B cell (primary cell): ENCODE data around the gene MAP3K12. TPM values are rescaled to one million over a fixed set of nuclear protein-coding genes. Genes with fewer than 3 reads are reported as not detected.

Experiments
- ATAC-seq: fragments of 200-7000 bp; cut with Tn5 transposase; one replicate; pipeline ENCODE4 v1.10.0; 2021; ENCODE audit warnings: low read depth, mild to moderate bottlenecking, moderate number of reproducible peaks, moderate library complexity
- CTCF ChIA-PET: fragments of 350-600 bp; sonication (Branson Sonifier 250); formaldehyde crosslinking; loops from one replicate; lab custom pipeline; 2021; ENCODE audit warnings: antibody characterized with exemption, inconsistent platforms; lab: Charles Lee
- POLR2A ChIA-PET: fragments of 350-600 bp; sonication (Branson Sonifier 250); formaldehyde crosslinking; loops from one replicate; lab custom pipeline; 2021; ENCODE audit warnings: antibody characterized with exemption; lab: Charles Lee
- DNase-seq: peaks from one replicate; pipeline ENCODE4 v3.0.0; 2013
- H2AFZ ChIP-seq: 2 replicates; pipeline ENCODE4 v1.6.1; 2012; ENCODE audit warnings: mild to moderate bottlenecking, low read depth, low read length; ENCODE audit not compliant: insufficient read depth, poor library complexity, severe bottlenecking
- H3K27ac ChIP-seq, 2 donors: 1 replicate in 1 of 2; 2 replicates in 1 of 2; pipeline ENCODE4 v1.5.1; 2012 to 2013; ENCODE audit warnings: low read length in 2 of 2, mild to moderate bottlenecking in 2 of 2, moderate library complexity in 1 of 2
- H3K27me3 ChIP-seq, 4 experiments: fragments of 200-600 bp in 1 of 4; sonication (generic) in 1 of 4; replicated peaks in 1 of 4; 1 replicate in 2 of 4; 2 replicates in 2 of 4; pipeline versions ENCODE4 v1.6.1 to v1.7.0; 2013 to 2016; ENCODE audit warnings: low read length in 3 of 4, mild to moderate bottlenecking in 2 of 4, mixed read lengths in 1 of 4, moderate library complexity in 1 of 4; ENCODE audit not compliant: insufficient read depth in 4 of 4, control insufficient read depth in 3 of 4; ENCODE audit errors: control extremely low read depth in 1 of 4
- H3K36me3 ChIP-seq, 2 experiments: replicated peaks in 1 of 2; 1 replicate in 1 of 2; 2 replicates in 1 of 2; pipeline versions ENCODE4 v1.6.1 to v1.7.1; 2013; ENCODE audit warnings: low read length in 1 of 2; ENCODE audit not compliant: insufficient read depth in 2 of 2, control insufficient read depth in 1 of 2; ENCODE audit errors: control extremely low read depth in 1 of 2, extremely low read depth in 1 of 2
- H3K4me1 ChIP-seq, 2 donors: fragments of 200-600 bp in 1 of 2; sonication (generic) in 1 of 2; 1 replicate in 1 of 2; 2 replicates in 1 of 2; pipeline versions ENCODE4 v1.5.1 to v1.6.1; 2013 to 2017; ENCODE audit warnings: low read length in 2 of 2; ENCODE audit not compliant: control insufficient read depth in 2 of 2, insufficient read depth in 2 of 2
- H3K4me2 ChIP-seq: replicated peaks from 2 replicates; pipeline ENCODE3; 2012; ENCODE audit warnings: mild to moderate bottlenecking, low read depth, low read length; ENCODE audit not compliant: poor library complexity, severe bottlenecking
- H3K4me3 ChIP-seq, 5 experiments: fragments of 200-600 bp in 1 of 5; sonication (generic) in 1 of 5; 1 replicate in 3 of 5; 2 replicates in 2 of 5; pipeline versions ENCODE4 v1.5.1 to v1.7.0; 2011 to 2016; ENCODE audit warnings: low read length in 4 of 5, mild to moderate bottlenecking in 4 of 5, low read depth in 2 of 5, control low read depth in 1 of 5, moderate library complexity in 1 of 5; ENCODE audit not compliant: insufficient read depth in 1 of 5; ENCODE audit errors: control extremely low read depth in 1 of 5, extremely low read depth in 1 of 5
- H3K79me2 ChIP-seq: fragments of 200-600 bp; sonication (generic); one replicate; pipeline ENCODE4 v1.6.0; 2016; ENCODE audit warnings: low read length; ENCODE audit not compliant: control insufficient read depth, insufficient read depth
- H3K9ac ChIP-seq: fragments of 200-600 bp; sonication (generic); 2 replicates; pipeline ENCODE4 v1.6.1; 2017; ENCODE audit warnings: mild to moderate bottlenecking, low read length, moderate library complexity
- H3K9me3 ChIP-seq, 3 donors: one replicate each; pipeline versions ENCODE4 v1.6.1 to v1.7.1; 2013; ENCODE audit warnings: low read length in 2 of 3; ENCODE audit not compliant: control insufficient read depth in 2 of 3, insufficient read depth in 1 of 3; ENCODE audit errors: control extremely low read depth in 1 of 3
- H4K20me1 ChIP-seq: 2 replicates; pipeline ENCODE4 v1.6.0; 2012; ENCODE audit warnings: mild to moderate bottlenecking, low read length; ENCODE audit not compliant: insufficient read depth, control insufficient read depth, poor library complexity, severe bottlenecking
- H3K27ac Mint-ChIP-seq: one replicate; pipeline ENCODE4 v1.8.0; 2021; ENCODE audit warnings: mixed read lengths
- H3K27me3 Mint-ChIP-seq: one replicate; pipeline ENCODE4 v1.8.0; 2021; ENCODE audit warnings: mixed read lengths
- H3K4me1 Mint-ChIP-seq: one replicate; pipeline ENCODE4 v1.8.0; 2021; ENCODE audit warnings: mixed read lengths
- H3K4me3 Mint-ChIP-seq: one replicate; pipeline ENCODE4 v1.8.0; 2021; ENCODE audit warnings: mixed read lengths
- H3K9me3 Mint-ChIP-seq: one replicate; pipeline ENCODE4 v1.8.0; 2022; ENCODE audit warnings: mixed read lengths; ENCODE audit not compliant: insufficient read depth
- CTCF ChIP-seq: fragments of 200-600 bp; IDR thresholded peaks from one replicate; pipeline ENCODE4 v1.8.0; 2022; ENCODE audit warnings: antibody characterized with exemption, mild to moderate bottlenecking
- EZH2 ChIP-seq: IDR thresholded peaks from 2 replicates; pipeline ENCODE4 v1.6.1; 2012; ENCODE audit warnings: borderline replicate concordance, low read depth, mild to moderate bottlenecking, moderate library complexity, low read length; ENCODE audit not compliant: insufficient read depth, poor library complexity, severe bottlenecking
- WGBS: methylation state at CpG from one replicate; pipeline ENCODE4 v1.1.5; 2013; ENCODE audit warnings: missing lambda C conversion rate; ENCODE audit not compliant: insufficient coverage; 5-methylcytosine and 5-hydroxymethylcytosine counted together
- intact Hi-C: fragments of 100-400 bp; cut with micrococcal nuclease; formaldehyde crosslinking; loops from one replicate; pipeline ENCODE4 v1.10.0; 2022
- polyA plus RNA-seq: library from polyadenylated mRNA; depleted of rRNA; stranded (reverse); fragments of >200 nt; gene quantifications from 2 replicates; pipeline ENCODE4 v1.2.3, GENCODE V29; 2012
- total RNA-seq, 2 donors: library from RNA; stranded (reverse); fragments of 120-200 nt in 1 of 2; gene quantifications; 1 replicate in 1 of 2; 2 replicates in 1 of 2; pipeline versions ENCODE4 v1.2.3 to v1.2.4, GENCODE V29; 2013 to 2022

The MAP3K12 gene
- total and polyA plus RNA-seq, 2 donors (not counting 1 experiment from before 2014, with no cell fraction given): 15.0 to 17.0 TPM

DNA sequence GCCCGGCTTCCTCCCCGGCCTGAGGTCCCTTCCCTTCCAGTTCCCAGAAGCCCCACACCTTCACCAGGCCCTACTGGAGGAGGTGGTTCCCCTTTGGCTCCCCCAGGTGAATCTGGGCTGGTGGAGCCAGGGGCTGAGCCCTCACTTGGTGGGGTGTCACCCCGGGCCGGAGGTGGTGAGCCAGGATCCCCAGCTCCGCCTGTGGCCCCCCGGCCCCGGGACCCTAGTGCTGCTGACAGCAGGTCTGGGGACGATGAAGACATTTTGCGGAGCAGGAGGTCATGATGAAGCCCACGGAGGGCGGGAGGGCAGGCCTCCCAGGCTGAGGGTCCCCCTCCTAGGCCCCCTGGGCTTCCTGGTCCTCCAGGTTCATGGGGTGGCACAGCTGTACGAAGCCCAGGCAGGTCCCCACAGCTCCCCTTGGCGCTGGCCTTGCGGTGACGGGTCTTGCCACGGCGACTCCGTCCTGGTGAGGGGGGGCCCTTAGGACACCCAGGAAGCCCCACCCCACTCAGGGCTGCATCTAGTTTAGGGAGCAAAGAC is 16.6 kb downstream of the MAP3K12 start:
- POLR2A ChIA-PET: interaction anchor here (1.1 kb wide), 1 partner anchor 18 kb away, joined by 3 read pairs; the partner anchor contains the start of gene TARBP2
- H3K4me3 ChIP-seq: no peak overlapping the region

More for the DNA sequence above, 16.6 kb downstream of the MAP3K12 start:
- ATAC-seq: no peak
- H3K4me3 Mint-ChIP-seq: no peak overlapping the region
- peaks cover 0 to 66% of the 10 kb centered on the region in 2 experiments for H3K36me3 ChIP-seq
- H3K27ac Mint-ChIP-seq: no peak overlapping the region
- intact Hi-C loops: no loop called here
- TF ChIP-seq EZH2 (no peak), CTCF (no peak)
- no peaks in the 10 kb centered on the region for H3K79me2 ChIP-seq
- peaks cover 4% of the 10 kb centered on the region for H3K4me1 Mint-ChIP-seq
- CTCF ChIA-PET: interaction anchor here (1.5 to 3.6 kb wide), 3 partner anchors 9 to 159 kb away, joined by 4 to 29 read pairs (median 12); no protein-coding TSS in a partner anchor
- no peak overlapping the region for H3K4me2 ChIP-seq
- peaks cover 51% of the 10 kb centered on the region for H4K20me1 ChIP-seq
- no peaks in the 10 kb centered on the region for H3K4me1 ChIP-seq
- H3K9me3 ChIP-seq: no peaks in the 10 kb centered on the region
- H2AFZ ChIP-seq: no peak overlapping the region
- no peak overlapping the region for H3K9ac ChIP-seq
- H3K27me3 ChIP-seq: no peaks in the 10 kb centered on the region
- 96% methylated on average over 15 of the region's 18 CpGs for WGBS
- no peaks in the 10 kb centered on the region for H3K9me3 Mint-ChIP-seq
- H3K27ac ChIP-seq: no peak overlapping the region
- H3K27me3 Mint-ChIP-seq: no peaks in the 10 kb centered on the region
- no peak for DNase-seq
